Heart left ventricle (tissue), 16 donors: ENCODE data around the gene WDR87. TPM values are rescaled to one million over a fixed set of nuclear protein-coding genes. Genes with fewer than 3 reads are reported as not detected.

ENCODE experiments used
- ATAC-seq, 4 donors: fragments of 200-7000 bp; cut with Tn5 transposase; one replicate each; pipeline ENCODE4 v1.9.1; 2020 to 2022; ENCODE audit warnings: moderate library complexity in 4 of 4, mild to moderate bottlenecking in 3 of 4, moderate number of reproducible peaks in 1 of 4
- DNase-seq, 5 donors: peaks; one replicate each; pipeline ENCODE4 v3.0.0-alpha.2; 2020
- H3K27ac ChIP-seq, 12 donors: fragments of 200-600 bp; sonication (generic) in 4 of 12; one replicate each; pipeline versions ENCODE4 v1.5.0 to v1.8.0; 2016 to 2022; ENCODE audit warnings: mild to moderate bottlenecking in 2 of 12
- H3K27me3 ChIP-seq, 9 donors: fragments of 200-600 bp; sonication (generic) in 2 of 9; one replicate each; pipeline versions ENCODE4 v1.5.1 to v1.8.0; 2016 to 2022; ENCODE audit warnings: mild to moderate bottlenecking in 3 of 9
- H3K36me3 ChIP-seq, 9 donors: fragments of 200-600 bp; sonication (generic) in 2 of 9; one replicate each; pipeline versions ENCODE4 v1.5.0 to v1.8.0; 2018 to 2022; ENCODE audit warnings: mild to moderate bottlenecking in 2 of 9
- H3K4me1 ChIP-seq, 12 donors: fragments of 200-600 bp; sonication (generic) in 4 of 12; one replicate each; pipeline versions ENCODE4 v1.5.0 to v1.8.0; 2016 to 2022; ENCODE audit warnings: mild to moderate bottlenecking in 3 of 12
- H3K4me3 ChIP-seq, 12 donors: fragments of 200-600 bp; sonication (generic) in 4 of 12; one replicate each; pipeline versions ENCODE4 v1.5.0 to v1.8.0; 2017 to 2022; ENCODE audit warnings: mild to moderate bottlenecking in 9 of 12, moderate library complexity in 4 of 12
- H3K9me3 ChIP-seq, 12 donors: fragments of 200-600 bp; sonication (generic) in 4 of 12; one replicate each; pipeline versions ENCODE4 v1.5.0 to v1.8.0; 2016 to 2022; ENCODE audit warnings: mild to moderate bottlenecking in 1 of 12
- CTCF ChIP-seq, 12 donors: fragments of 200-600 bp; sonication (generic) in 4 of 12; IDR thresholded peaks; one replicate each; pipeline versions ENCODE4 v1.5.0 to v1.8.0; 2018 to 2022; ENCODE audit warnings: antibody characterized with exemption in 12 of 12, mild to moderate bottlenecking in 5 of 12
- POLR2A ChIP-seq, 2 donors: fragments of 450-650 bp; IDR thresholded peaks; one replicate each; pipeline ENCODE4 v1.6.1; 2017; ENCODE audit warnings: antibody characterized with exemption in 2 of 2, mild to moderate bottlenecking in 2 of 2, moderate library complexity in 2 of 2
- WGBS, 4 donors: extraction: QIAGEN DNeasy Blood & Tissue Kit in 2 of 4; methylation state at CpG; one replicate each; pipeline versions ENCODE4 v1.1.5 to v1.1.7; 2013 to 2018; 5-methylcytosine and 5-hydroxymethylcytosine counted together
- intact Hi-C, 10 donors: fragments of 100-400 bp; cut with DNase I; formaldehyde crosslinking; loops; one replicate each; pipeline versions ENCODE4 v1.11.1 to v1.14.2; 2022
- polyA plus RNA-seq, 2 donors: library from polyadenylated mRNA; stranded (reverse); fragments of 200-250 nt; gene quantifications; one replicate each; pipeline ENCODE4 v1.2.3, GENCODE V29; 2013
- total RNA-seq, 9 donors: library from RNA; depleted of rRNA in 2 of 9; stranded (reverse); fragments of >200 nt in 2 of 9; fragmentation: NEBNext Ultra II Directional in 3 of 9; extraction: Animal tissue kit (Norgen Biotek cat#: 25700) in 3 of 9; gene quantifications; one replicate each; pipeline versions ENCODE4 v1.1.0 to v1.2.4, GENCODE V29; 2016 to 2023
- donor health status: ischemic (EF 13 %, LVEDD 7.1; RV severe dilation, severe dysfunction).
- donor health status: healthy with polysubstance abuse.
- donor health status: DM: no; HTN: yes; CAD: no.
- donor health status: DM: no; HTN: no; CAD: no.
- donor health status: ischemic (EF 25% LVEDD 6.9; RV normal size, moderate dysfunction).
- donor health status: ischemic (EF 25% LVEDD 5.7; RV mildly dilated, moderate dysfunction).
- donor health status: healthy.
- donor health status: DM: yes; HTN: yes; CAD: no.
- donor health status: ischemic (EF 35%, LVEDD 5.7; RV mildly dilated, moderate dysfunction).
- donor health status: nonischemic (EF 11% LVEDD 7.7; RV severe dilation, severe dysfunction).
- donor health status: DM: yes; HTN: yes; CAD: no.
- donor health status: PGD.
- donor health status: ischemic (EF 29% LVEDD 5.4; RV normal size, mild dysfunction).
- donor health status: nonischemic (EF 23%, LVEDD 6.1; RV moderate dilation, normal function).

The WDR87 gene
- total and polyA plus RNA-seq, 11 donors = not detected

- no peak overlapping the region for H3K27ac ChIP-seq
- WGBS, 4 donors = 47 to 66% (median 61%) methylated on average over 24 to 30 of the region's 30 CpGs
- DNase-seq = peak in 4 of 5 donors; percentile 15 to 74 (median 34)
Observed at GRCh38 chr19:37931881-37932655, 25.7 kb upstream of the WDR87 start.

GRCh38 chr19:37930416-37930815, 24.0 kb upstream of the WDR87 start:
- 88 to 92% (median 90%) methylated on average over 5 of the region's 5 CpGs for WGBS, 4 donors
- Histone ChIP-seq H3K27ac (no peak overlapping the region), H3K27me3 (no peaks in the 10 kb centered on the region), H3K4me1 (peaks cover 0 to 34% (median 19%) of the 10 kb centered on the region in 12 donors), H3K36me3 (no peaks in the 10 kb centered on the region), H3K9me3 (peaks cover 0 to 9% (median 3%) of the 10 kb centered on the region in 12 donors), H3K4me3 (no peak overlapping the region)
- DNase-seq = no peak
- no peak for TF ChIP-seq POLR2A (IDR thresholded peaks at IDR 0.05)
- TF ChIP-seq CTCF (IDR thresholded peaks at IDR 0.05) = no peak
- no peak for ATAC-seq
- intact Hi-C loops = no loop called here

More at GRCh38 chr19:37931881-37932655, 25.7 kb upstream of the WDR87 start:
- TF ChIP-seq POLR2A (IDR thresholded peaks at IDR 0.05) (no peak), CTCF (IDR thresholded peaks at IDR 0.05) (no peak)
- intact Hi-C loops = no loop called here
- Histone ChIP-seq H3K4me3 (peak overlapping the region in 3 of 12 donors; percentile 6 to 36 (median 14)), H3K9me3 (peaks cover 0 to 19% (median 7%) of the 10 kb centered on the region in 12 donors), H3K4me1 (peaks cover 0 to 34% (median 19%) of the 10 kb centered on the region in 12 donors), H3K36me3 (no peaks in the 10 kb centered on the region), H3K27me3 (no peaks in the 10 kb centered on the region)
- peak in 2 of 4 donors; percentile 32 to 50 for ATAC-seq

GRCh38 chr19:37929355-37929923, 23.0 kb upstream of the WDR87 start:
- no peak overlapping the region for H3K27ac ChIP-seq
- 93 to 96% (median 95%) methylated on average over 4 of the region's 4 CpGs for WGBS, 4 donors
- no peaks in the 10 kb centered on the region for H3K36me3 ChIP-seq
- peaks cover 0 to 34% (median 19%) of the 10 kb centered on the region in 12 donors for H3K4me1 ChIP-seq
- intact Hi-C loops = no loop called here
- H3K9me3 ChIP-seq = no peaks in the 10 kb centered on the region
- TF ChIP-seq POLR2A (IDR thresholded peaks at IDR 0.05) (no peak), CTCF (IDR thresholded peaks at IDR 0.05) (no peak)
- ATAC-seq (no peak), DNase-seq (no peak)
- H3K4me3 ChIP-seq = no peak overlapping the region
- no peaks in the 10 kb centered on the region for H3K27me3 ChIP-seq

GRCh38 chr19:37928527-37929286, 22.3 kb upstream of the WDR87 start:
- no peak for DNase-seq
- Histone ChIP-seq H3K27ac (no peak overlapping the region), H3K9me3 (no peaks in the 10 kb centered on the region), H3K36me3 (no peaks in the 10 kb centered on the region), H3K4me3 (no peak overlapping the region), H3K27me3 (no peaks in the 10 kb centered on the region), H3K4me1 (peaks cover 0 to 30% (median 12%) of the 10 kb centered on the region in 12 donors)
- WGBS, 4 donors = 84 to 91% (median 87%) methylated on average over 5 of the region's 5 CpGs
- no peak for ATAC-seq
- TF ChIP-seq POLR2A (IDR thresholded peaks at IDR 0.05) (no peak), CTCF (IDR thresholded peaks at IDR 0.05) (no peak)
- intact Hi-C loops = no loop called here
